ENCODE results near the gene MDH1. TPM values are rescaled to one million over a fixed set of nuclear protein-coding genes. Genes with fewer than 3 reads are reported as not detected.
"Not testable (repeated sequence)": the region's sequence is repeated elsewhere in the genome, so short reads cannot be mapped to it uniquely, and the experiment has no call there.

MDH1 gene
- total RNA-seq, 2 experiments from 2014 or later, result 190 to 222 TPM

DNA sequence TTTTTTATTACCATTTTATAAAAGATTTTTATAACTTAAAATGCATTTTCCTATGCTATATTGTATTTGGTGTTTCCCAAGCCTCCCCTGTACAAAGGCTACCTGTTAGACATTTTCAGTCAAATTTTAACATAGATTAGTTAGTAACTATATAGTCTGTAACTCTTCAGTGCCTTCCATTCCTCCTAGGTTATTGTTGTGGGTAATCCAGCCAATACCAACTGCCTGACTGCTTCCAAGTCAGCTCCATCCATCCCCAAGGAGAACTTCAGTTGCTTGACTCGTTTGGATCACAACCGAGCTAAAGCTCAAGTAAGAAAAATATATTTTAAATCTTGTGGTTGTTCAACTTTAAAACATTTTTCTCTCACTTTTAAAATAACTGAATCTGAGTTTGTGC, 10.2 kb downstream of the MDH1 start:
- peaks cover 36% of the 10 kb centered on the region for H3K79me2 ChIP-seq (ENCODE audit: insufficient read depth, low read depth, low read length)
- CTCF ChIA-PET (ENCODE audit: unreplicated experiment), result no interaction called here

DNA sequence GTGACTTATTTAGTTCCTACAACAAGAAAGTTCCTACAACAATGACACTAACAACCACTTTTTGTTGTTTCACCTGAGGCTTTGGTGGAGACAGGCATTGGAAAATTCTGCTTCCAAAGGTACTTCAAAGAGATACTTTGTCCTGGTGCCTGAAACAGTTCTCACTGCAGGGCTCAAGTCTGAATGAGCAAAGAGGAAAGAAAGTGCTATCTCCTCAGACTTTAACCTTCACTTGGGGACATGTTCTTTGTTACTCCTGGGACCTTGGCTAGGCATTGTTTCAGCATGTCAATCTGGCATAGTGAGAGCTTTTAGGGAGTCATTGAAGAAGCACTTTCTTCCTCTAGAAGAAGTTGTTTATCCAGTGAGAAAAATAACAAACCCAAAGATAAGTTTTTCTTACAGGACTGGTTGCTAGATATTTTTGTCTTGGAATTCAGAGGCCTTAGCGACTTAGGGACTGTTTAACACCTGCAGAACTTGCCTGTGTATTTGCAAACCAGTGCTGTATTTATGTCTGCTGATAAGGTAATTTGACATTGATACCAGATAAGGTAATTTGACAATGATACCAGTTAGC, 12.2 kb downstream of the MDH1 start:
- ChIA-PET POLR2A (interaction anchor here (0.5 to 2.4 kb wide), 4 partner anchors 10 to 249 kb away, joined by 3 to 7 read pairs (median 4); no protein-coding TSS in a partner anchor), CTCF (ENCODE audit: unreplicated experiment) (no interaction called here)

More for the DNA sequence above, 10.2 kb downstream of the MDH1 start:
- no peak overlapping the region for H3K4me3 ChIP-seq (ENCODE audit: low read depth, low read length, poor library complexity, severe bottlenecking)
- TF ChIP-seq, protein P1, sequence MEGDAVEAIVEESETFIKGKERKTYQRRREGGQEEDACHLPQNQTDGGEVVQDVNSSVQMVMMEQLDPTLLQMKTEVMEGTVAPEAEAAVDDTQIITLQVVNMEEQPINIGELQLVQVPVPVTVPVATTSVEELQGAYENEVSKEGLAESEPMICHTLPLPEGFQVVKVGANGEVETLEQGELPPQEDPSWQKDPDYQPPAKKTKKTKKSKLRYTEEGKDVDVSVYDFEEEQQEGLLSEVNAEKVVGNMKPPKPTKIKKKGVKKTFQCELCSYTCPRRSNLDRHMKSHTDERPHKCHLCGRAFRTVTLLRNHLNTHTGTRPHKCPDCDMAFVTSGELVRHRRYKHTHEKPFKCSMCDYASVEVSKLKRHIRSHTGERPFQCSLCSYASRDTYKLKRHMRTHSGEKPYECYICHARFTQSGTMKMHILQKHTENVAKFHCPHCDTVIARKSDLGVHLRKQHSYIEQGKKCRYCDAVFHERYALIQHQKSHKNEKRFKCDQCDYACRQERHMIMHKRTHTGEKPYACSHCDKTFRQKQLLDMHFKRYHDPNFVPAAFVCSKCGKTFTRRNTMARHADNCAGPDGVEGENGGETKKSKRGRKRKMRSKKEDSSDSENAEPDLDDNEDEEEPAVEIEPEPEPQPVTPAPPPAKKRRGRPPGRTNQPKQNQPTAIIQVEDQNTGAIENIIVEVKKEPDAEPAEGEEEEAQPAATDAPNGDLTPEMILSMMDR (conservative IDR thresholded peaks at IDR 0.05; ENCODE audit: low read length), result no peak
- no peak for TF ChIP-seq EZH2phosphoT487 (IDR thresholded peaks at IDR 0.05; ENCODE audit: borderline replicate concordance, low read depth, low read length)
- H3K36me3 ChIP-seq (ENCODE audit: insufficient read depth, low read length), result peaks cover 93% of the 10 kb centered on the region
- H2AFZ ChIP-seq (ENCODE audit: low read length), result no peak overlapping the region
- no peak overlapping the region for H3K27ac ChIP-seq (ENCODE audit: low read depth, low read length, poor library complexity, severe bottlenecking)
- intact Hi-C loops (cut with micrococcal nuclease; ENCODE audit: unreplicated experiment), result no loop called here
- H3K4me2 ChIP-seq (ENCODE audit: low read length), result no peak overlapping the region
- no peaks in the 10 kb centered on the region for H3K4me1 ChIP-seq (ENCODE audit: insufficient read depth, low read length, poor library complexity, severe bottlenecking)
- no peaks in the 10 kb centered on the region for H3K9me2 ChIP-seq (ENCODE audit: insufficient read depth, low read length)
- POLR2A ChIA-PET, result interaction anchor here (0.6 to 2.4 kb wide), 3 partner anchors 8 to 17 kb away, joined by 3 to 7 read pairs (median 5); partner anchors contain the start of gene MDH1
- H4K20me1 ChIP-seq (ENCODE audit: insufficient read depth, low read length), result no peaks in the 10 kb centered on the region
- DNase-seq (ENCODE audit: low spot score), result no peak
- no TSS peak for BruUV-seq (replicated peaks)
- H3K9me3 ChIP-seq (ENCODE audit: low read length), result no peaks in the 10 kb centered on the region

DNA sequence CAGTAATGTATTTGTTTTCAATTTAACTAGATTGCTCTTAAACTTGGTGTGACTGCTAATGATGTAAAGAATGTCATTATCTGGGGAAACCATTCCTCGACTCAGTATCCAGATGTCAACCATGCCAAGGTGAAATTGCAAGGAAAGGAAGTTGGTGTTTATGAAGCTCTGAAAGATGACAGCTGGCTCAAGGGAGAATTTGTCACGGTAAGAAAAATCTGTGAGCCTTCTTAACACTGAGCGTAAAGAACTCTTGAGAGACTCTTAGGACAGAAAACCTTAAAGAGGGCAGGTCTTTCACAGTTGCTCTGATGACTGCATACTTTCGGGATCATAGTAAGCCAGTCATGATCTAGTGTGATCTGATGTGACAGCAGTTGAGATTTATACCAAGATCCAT, 15.9 kb downstream of the MDH1 start:
- H3K9me3 ChIP-seq (ENCODE audit: low read length), result no peaks in the 10 kb centered on the region
- POLR2A ChIA-PET, result interaction anchor here (0.6 kb wide), 1 partner anchor 65 kb away, joined by 3 read pairs; no protein-coding TSS in a partner anchor
- H2AFZ ChIP-seq (ENCODE audit: low read length), result no peak overlapping the region
- H3K9me2 ChIP-seq (ENCODE audit: insufficient read depth, low read length), result no peaks in the 10 kb centered on the region
- intact Hi-C loops (cut with micrococcal nuclease; ENCODE audit: unreplicated experiment), result no loop called here
- no peak overlapping the region for H3K4me3 ChIP-seq (ENCODE audit: low read depth, low read length, poor library complexity, severe bottlenecking)
- no peaks in the 10 kb centered on the region for H4K20me1 ChIP-seq (ENCODE audit: insufficient read depth, low read length)
- no peak for TF ChIP-seq EZH2phosphoT487 (IDR thresholded peaks at IDR 0.05; ENCODE audit: borderline replicate concordance, low read depth, low read length)
- TF ChIP-seq, protein P1 (conservative IDR thresholded peaks at IDR 0.05; ENCODE audit: low read length), result no peak
- DNase-seq (ENCODE audit: low spot score), result no peak
- CTCF ChIA-PET (ENCODE audit: unreplicated experiment), result no interaction called here
- no peaks in the 10 kb centered on the region for H3K4me1 ChIP-seq (ENCODE audit: insufficient read depth, low read length, poor library complexity, severe bottlenecking)
- no peak overlapping the region for H3K4me2 ChIP-seq (ENCODE audit: low read length)
- H3K27ac ChIP-seq (ENCODE audit: low read depth, low read length, poor library complexity, severe bottlenecking), result no peak overlapping the region
- no peaks in the 10 kb centered on the region for H3K79me2 ChIP-seq (ENCODE audit: insufficient read depth, low read depth, low read length)
- BruUV-seq (replicated peaks), result no TSS peak
- peaks cover 92% of the 10 kb centered on the region for H3K36me3 ChIP-seq (ENCODE audit: insufficient read depth, low read length)

More for the DNA sequence above, 12.2 kb downstream of the MDH1 start:
- no peak for DNase-seq (ENCODE audit: low spot score)
- peaks cover 16% of the 10 kb centered on the region; the same call in 1 of the 2 replicates for H3K79me2 ChIP-seq (ENCODE audit: insufficient read depth, low read depth, low read length)
- no peaks in the 10 kb centered on the region for H4K20me1 ChIP-seq (ENCODE audit: insufficient read depth, low read length)
- no peak overlapping the region for H2AFZ ChIP-seq (ENCODE audit: low read length)
- H3K9me2 ChIP-seq (ENCODE audit: insufficient read depth, low read length), result no peaks in the 10 kb centered on the region
- H3K4me1 ChIP-seq (ENCODE audit: insufficient read depth, low read length, poor library complexity, severe bottlenecking), result no peaks in the 10 kb centered on the region
- H3K27ac ChIP-seq (ENCODE audit: low read depth, low read length, poor library complexity, severe bottlenecking), result no peak overlapping the region
- intact Hi-C loops (cut with micrococcal nuclease; ENCODE audit: unreplicated experiment), result no loop called here
- no peak overlapping the region for H3K4me2 ChIP-seq (ENCODE audit: low read length)
- H3K9me3 ChIP-seq (ENCODE audit: low read length), result no peaks in the 10 kb centered on the region
- BruUV-seq (replicated peaks), result no TSS peak
- no peak for TF ChIP-seq EZH2phosphoT487 (IDR thresholded peaks at IDR 0.05; ENCODE audit: borderline replicate concordance, low read depth, low read length)
- TF ChIP-seq, protein P1 (conservative IDR thresholded peaks at IDR 0.05; ENCODE audit: low read length), result no peak
- no peak overlapping the region for H3K4me3 ChIP-seq (ENCODE audit: low read depth, low read length, poor library complexity, severe bottlenecking)
- H3K36me3 ChIP-seq (ENCODE audit: insufficient read depth, low read length), result peaks cover 93% of the 10 kb centered on the region

DNA sequence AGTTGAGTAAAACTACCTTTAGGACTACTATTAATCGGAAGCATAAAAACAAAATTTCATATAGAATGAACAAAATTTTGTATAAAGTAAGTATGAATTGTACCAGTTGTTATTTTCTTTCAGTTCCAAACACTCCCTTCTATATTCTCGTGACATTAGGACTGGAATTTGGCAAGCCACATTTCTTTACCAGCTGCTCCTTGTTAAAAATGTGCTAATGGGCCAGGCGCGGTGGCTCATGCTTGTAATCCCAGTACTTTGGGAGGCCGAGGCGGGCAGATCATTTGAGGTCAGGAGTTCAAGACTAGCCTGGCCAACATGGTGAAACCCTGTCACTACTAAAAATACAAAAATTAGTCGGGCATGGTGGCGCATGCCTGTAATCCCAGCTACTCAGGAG, 20.1 kb downstream of the MDH1 start:
- peaks cover 50% of the 10 kb centered on the region for H3K36me3 ChIP-seq (ENCODE audit: insufficient read depth, low read length)
- H3K9me2 ChIP-seq (ENCODE audit: insufficient read depth, low read length); DNase-seq (ENCODE audit: low spot score); H3K4me1 ChIP-seq (ENCODE audit: insufficient read depth, low read length, poor library complexity, severe bottlenecking); H4K20me1 ChIP-seq (ENCODE audit: insufficient read depth, low read length); H3K4me2 ChIP-seq (ENCODE audit: low read length); H3K27ac ChIP-seq (ENCODE audit: low read depth, low read length, poor library complexity, severe bottlenecking); H3K9me3 ChIP-seq (ENCODE audit: low read length); CTCF ChIA-PET (ENCODE audit: unreplicated experiment); H2AFZ ChIP-seq (ENCODE audit: low read length); intact Hi-C loops (cut with micrococcal nuclease; ENCODE audit: unreplicated experiment); POLR2A ChIA-PET; H3K4me3 ChIP-seq (ENCODE audit: low read depth, low read length, poor library complexity, severe bottlenecking); H3K79me2 ChIP-seq (ENCODE audit: insufficient read depth, low read depth, low read length); BruUV-seq (replicated peaks): not testable (repeated sequence)
